Naive B cell (primary cell): Measurements from ENCODE around the gene SDHAF2. TPM values are rescaled to one million over a fixed set of nuclear protein-coding genes. Genes with fewer than 3 reads are reported as not detected.

ENCODE experiments used
- polyA plus RNA-seq, 6 donors: library from polyadenylated mRNA; unstranded; fragments of 300-500 nt; fragmentation: Illumina TruSeq; gene quantifications; one replicate each; pipeline ENCODE4 v1.2.3, GENCODE V29; 2021; ENCODE audit warnings: low read depth in 6 of 6

The SDHAF2 gene
- polyA plus RNA-seq, 6 donors from 2014 or later, result 65.7 to 83.3 (median 79.1) TPM

Other genes starting within 250 kb of the SDHAF2 start
- not detected for gene PGA3, start 226.6 kb upstream of the SDHAF2 start, polyA plus RNA-seq
- gene PGA4, start 207.8 kb upstream of the SDHAF2 start, polyA plus RNA-seq, result under 1 TPM in 1 of 6 donors, not detected in 5; 0.17 TPM
- gene PGA5, start 188.9 kb upstream of the SDHAF2 start, polyA plus RNA-seq, result not detected
- gene VWCE, start 134.8 kb upstream of the SDHAF2 start, polyA plus RNA-seq, result under 1 TPM in 3 of 6 donors, not detected in 3; 0.24 to 0.79 (median 0.76) TPM
- 100 to 1,000 TPM; 103 to 177 (median 111) TPM for gene DDB1, start 97.0 kb upstream of the SDHAF2 start, polyA plus RNA-seq
- gene TKFC, start 96.9 kb upstream of the SDHAF2 start, polyA plus RNA-seq, result 10 to 100 TPM; 38.3 to 62.2 (median 46.4) TPM
- gene CYB561A3, start 68.2 kb upstream of the SDHAF2 start, polyA plus RNA-seq, result 1,000 to 10,000 TPM; 1,105 to 1,945 (median 1,251) TPM
- 10 to 100 TPM; 37.9 to 56.4 (median 41.9) TPM for gene TMEM138, start 67.8 kb upstream of the SDHAF2 start, polyA plus RNA-seq
- gene TMEM216, start 37.5 kb upstream of the SDHAF2 start, polyA plus RNA-seq, result 10 to 100 TPM; 36.4 to 76.6 (median 65.0) TPM
- gene CPSF7, start 149 bp upstream of the SDHAF2 start, polyA plus RNA-seq, result 10 to 100 TPM; 26.3 to 43.8 (median 36.6) TPM
- under 1 TPM in 1 of 6 donors, not detected in 5; 0.12 TPM for gene LRRC10B, start 78.6 kb downstream of the SDHAF2 start, polyA plus RNA-seq
- not detected for gene SYT7, start 151.0 kb downstream of the SDHAF2 start, polyA plus RNA-seq